Activated CD4-positive, alpha-beta memory T cell treated with anti-CD3 and anti-CD28 coated beads for 36 hours (primary cell): ENCODE data around the gene MFAP1. TPM values are rescaled to one million over a fixed set of nuclear protein-coding genes. Genes with fewer than 3 reads are reported as not detected.
A peak's percentile ranks its signal among the peaks of the same experiment; 100 is the strongest.

Experiments
- CTCF ChIA-PET: fragments of 350-600 bp; sonication (Branson Sonifier 250); formaldehyde crosslinking; loops from one replicate; lab custom pipeline; 2021; ENCODE audit warnings: antibody characterized with exemption, inconsistent platforms; lab: Charles Lee
- POLR2A ChIA-PET: fragments of 350-600 bp; sonication (Branson Sonifier 250); formaldehyde crosslinking; loops from one replicate; lab custom pipeline; 2021; ENCODE audit warnings: antibody characterized with exemption; lab: Charles Lee
- DNase-seq: peaks from one replicate; pipeline ENCODE4 v3.0.0-alpha.2; 2020
- H3K27ac Mint-ChIP-seq: one replicate; pipeline ENCODE4 v1.8.0; 2021; ENCODE audit warnings: mixed read lengths
- H3K27me3 Mint-ChIP-seq: one replicate; pipeline ENCODE4 v1.8.0; 2021; ENCODE audit warnings: mixed read lengths
- H3K36me3 Mint-ChIP-seq: one replicate; pipeline ENCODE4 v1.8.0; 2021; ENCODE audit warnings: mixed read lengths
- H3K4me1 Mint-ChIP-seq: one replicate; pipeline ENCODE4 v1.8.0; 2021; ENCODE audit warnings: low read depth, mixed read lengths
- H3K4me3 Mint-ChIP-seq: one replicate; pipeline ENCODE4 v1.8.0; 2021; ENCODE audit warnings: mild to moderate bottlenecking, mixed read lengths
- H3K9me3 Mint-ChIP-seq: one replicate; pipeline ENCODE4 v1.8.0; 2021; ENCODE audit warnings: mixed read lengths
- intact Hi-C: fragments of 100-400 bp; cut with micrococcal nuclease; formaldehyde crosslinking; loops from one replicate; pipeline ENCODE4 v1.15.1; 2023
- microRNA-seq: library from miRNA; unstranded; fragments of <30 nt; microRNA quantifications from one replicate; pipeline ENCODE4 v1.2.0, GENCODE V29; 2022; ENCODE audit warnings: borderline number of aligned reads, borderline microRNAs expressed, borderline replicate concordance
- total RNA-seq, 2 experiments: library from RNA; stranded (reverse); gene quantifications; one replicate each; pipeline ENCODE4 v1.2.3, GENCODE V29; 2021

Gene MFAP1
- total RNA-seq, 2 experiments from 2014 or later, result 37.2 to 38.0 TPM

DNA sequence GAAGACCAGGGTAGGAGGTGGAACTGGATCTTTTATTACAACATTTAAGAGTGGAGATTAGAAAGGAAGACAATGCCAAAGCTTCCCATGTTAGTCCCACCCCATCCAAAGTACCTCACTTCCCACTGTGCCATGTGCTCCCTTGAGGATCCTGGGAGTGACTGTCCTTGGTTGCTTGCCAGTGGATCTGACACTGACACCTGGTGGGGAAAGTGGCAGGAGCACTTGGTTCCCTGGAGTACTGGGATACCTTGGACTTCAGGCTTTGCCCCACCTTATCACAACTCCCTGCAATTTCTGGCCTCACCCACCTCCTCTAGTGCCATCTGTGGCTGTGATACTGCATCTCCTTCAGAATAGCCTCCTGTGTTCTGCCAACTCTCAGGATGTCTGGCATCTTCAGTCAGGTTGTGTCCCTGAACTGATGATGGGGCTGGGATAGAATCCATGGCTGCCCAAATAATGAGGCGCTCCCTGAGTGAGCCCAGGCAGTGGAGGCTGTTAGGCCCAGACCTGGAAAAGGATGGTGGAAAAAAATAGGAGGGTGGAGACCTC lies 49.0 kb downstream of the MFAP1 start:
- Mint-ChIP-seq H3K4me1 (peaks cover 24% of the 10 kb centered on the region), H3K27me3 (no peaks in the 10 kb centered on the region), H3K4me3 (no peak overlapping the region), H3K27ac (no peak overlapping the region), H3K36me3 (peaks cover 22% of the 10 kb centered on the region), H3K9me3 (no peaks in the 10 kb centered on the region)
- POLR2A ChIA-PET, result interaction anchor here (1.8 to 2.5 kb wide), 3 partner anchors 11 to 52 kb away, joined by 9 to 21 read pairs (median 10); partner anchors contain the start of genes SERF2 and WDR76
- CTCF ChIA-PET, result interaction anchor here (2.1 kb wide), 1 partner anchor 19 kb away, joined by 5 read pairs; no protein-coding TSS in a partner anchor
- DNase-seq, result peak; percentile 13
- intact Hi-C loops, result no loop called here

DNA sequence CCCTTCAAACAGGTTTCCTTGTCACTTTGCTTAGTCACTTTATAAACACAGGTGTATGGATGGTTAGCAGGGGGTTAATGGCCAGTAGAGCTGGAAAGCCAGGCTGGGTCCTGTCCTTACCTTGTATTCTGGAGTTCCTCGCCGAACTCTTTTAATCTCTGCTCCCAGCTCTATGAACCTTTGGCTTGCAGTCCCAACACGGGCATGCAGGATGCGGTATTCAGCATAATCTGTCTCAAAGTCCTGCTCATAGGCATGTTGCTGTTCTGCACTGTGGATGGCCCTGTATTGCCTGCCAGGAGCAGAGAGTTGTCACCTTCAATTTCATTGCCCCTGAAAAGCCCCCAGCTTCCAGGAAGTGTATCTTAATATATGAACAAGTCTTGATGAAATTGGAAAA lies 50.4 kb downstream of the MFAP1 start:
- POLR2A ChIA-PET, result no interaction called here
- intact Hi-C loops, result no loop called here
- Mint-ChIP-seq H3K9me3 (no peaks in the 10 kb centered on the region), H3K36me3 (peaks cover 34% of the 10 kb centered on the region), H3K4me1 (peaks cover 22% of the 10 kb centered on the region), H3K27ac (no peak overlapping the region), H3K4me3 (no peak overlapping the region), H3K27me3 (no peaks in the 10 kb centered on the region)
- CTCF ChIA-PET, result no interaction called here
- DNase-seq, result no peak

DNA sequence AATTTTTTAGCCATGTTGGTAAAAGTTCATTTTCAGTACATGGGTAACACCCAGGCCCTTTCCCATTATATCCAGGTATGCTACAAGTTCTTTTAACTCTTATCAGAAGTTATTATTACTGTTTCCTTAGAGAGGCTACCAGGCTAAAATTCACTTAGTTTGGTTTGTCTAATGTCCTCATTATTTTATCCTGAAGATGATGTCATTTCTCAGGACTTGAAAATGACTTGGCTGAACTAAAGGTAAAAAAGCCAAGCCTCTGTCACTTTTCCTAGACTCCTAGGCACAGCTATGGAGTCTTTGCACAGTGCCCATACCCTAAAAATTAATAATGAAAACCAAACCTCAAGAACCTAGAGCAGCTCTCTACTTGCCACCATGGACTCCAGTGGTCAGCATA lies 51.9 kb downstream of the MFAP1 start:
- no peak for DNase-seq
- peaks cover 14% of the 10 kb centered on the region for H3K4me1 Mint-ChIP-seq
- no peak overlapping the region for H3K4me3 Mint-ChIP-seq
- intact Hi-C loops, result no loop called here
- ChIA-PET POLR2A (interaction anchor here (0.6 kb wide), 1 partner anchor 276 kb away, joined by 4 read pairs; no protein-coding TSS in a partner anchor), CTCF (no interaction called here)
- H3K9me3 Mint-ChIP-seq, result no peaks in the 10 kb centered on the region
- no peaks in the 10 kb centered on the region for H3K27me3 Mint-ChIP-seq
- peaks cover 42% of the 10 kb centered on the region for H3K36me3 Mint-ChIP-seq
- H3K27ac Mint-ChIP-seq, result no peak overlapping the region

DNA sequence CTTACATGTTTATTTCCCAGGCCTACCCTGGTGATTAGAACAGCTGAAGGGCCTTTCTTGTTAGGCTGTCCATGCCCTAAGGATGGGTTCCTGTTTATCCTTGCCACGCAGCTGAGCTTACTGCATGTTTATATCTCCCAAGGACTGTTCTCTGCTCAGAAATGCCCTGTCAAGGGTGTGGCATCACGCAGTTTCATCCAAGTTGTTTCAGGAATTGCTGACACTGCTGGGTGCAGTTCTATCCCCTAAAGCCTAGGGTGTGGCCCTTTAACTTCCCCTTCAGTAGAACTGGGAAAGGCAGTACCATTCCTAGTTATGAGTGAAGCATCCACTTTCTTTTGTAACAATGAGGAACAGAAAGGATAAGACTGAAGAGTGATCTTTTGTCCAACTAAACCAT lies 52.7 kb downstream of the MFAP1 start:
- CTCF ChIA-PET, result interaction anchor here (0.8 to 2.3 kb wide), 2 partner anchors 19 to 256 kb away, joined by 3 to 13 read pairs; no protein-coding TSS in a partner anchor
- H3K27me3 Mint-ChIP-seq, result no peaks in the 10 kb centered on the region
- peaks cover 43% of the 10 kb centered on the region for H3K36me3 Mint-ChIP-seq
- no peak overlapping the region for H3K4me3 Mint-ChIP-seq
- no peak for DNase-seq
- intact Hi-C loops, result no loop called here
- H3K9me3 Mint-ChIP-seq, result no peaks in the 10 kb centered on the region
- peaks cover 8% of the 10 kb centered on the region for H3K4me1 Mint-ChIP-seq
- POLR2A ChIA-PET, result no interaction called here
- no peak overlapping the region for H3K27ac Mint-ChIP-seq

DNA sequence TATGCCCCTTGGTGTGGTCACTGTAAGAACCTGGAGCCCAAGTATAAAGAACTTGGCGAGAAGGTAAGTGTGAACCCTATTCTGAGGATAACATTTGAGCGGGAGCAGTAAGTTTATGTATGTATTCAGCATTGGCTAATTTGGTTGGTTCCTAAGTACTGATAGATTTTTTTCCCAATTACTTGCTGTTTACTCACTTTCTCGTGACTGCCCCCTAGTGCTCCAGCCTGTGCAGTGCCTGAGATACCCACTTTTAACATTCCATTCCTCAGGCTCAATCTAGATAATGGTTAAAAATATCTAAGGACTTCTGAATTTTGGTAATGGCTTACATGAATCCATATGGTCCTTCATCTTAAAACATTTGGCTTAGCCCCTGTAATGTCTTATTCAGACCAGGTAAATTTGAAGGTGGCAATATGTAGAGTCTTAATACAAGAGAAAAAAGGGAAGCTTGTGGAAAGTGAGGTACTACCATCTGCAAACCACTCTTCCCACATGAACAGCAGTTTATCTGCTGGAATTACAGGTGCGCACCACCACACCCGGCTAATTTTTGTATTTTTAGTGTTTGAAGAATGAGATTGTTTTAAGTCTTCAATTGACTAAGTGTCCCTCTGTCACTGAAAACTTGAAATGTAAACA lies 54.8 kb downstream of the MFAP1 start:
- CTCF ChIA-PET, result interaction anchor here (0.7 to 2.3 kb wide), 9 partner anchors 10 to 394 kb away, joined by 3 to 13 read pairs (median 3); no protein-coding TSS in a partner anchor
- intact Hi-C loops, result loop anchor here (2.0 kb wide), 1 partner anchor 17 kb away; no protein-coding TSS in a partner anchor
- Mint-ChIP-seq H3K9me3 (no peaks in the 10 kb centered on the region), H3K4me1 (no peaks in the 10 kb centered on the region), H3K27ac (peak overlapping the region; percentile 33), H3K4me3 (no peak overlapping the region), H3K36me3 (peaks cover 58% of the 10 kb centered on the region), H3K27me3 (no peaks in the 10 kb centered on the region)
- DNase-seq, result peak; percentile 71
- POLR2A ChIA-PET, result no interaction called here

DNA sequence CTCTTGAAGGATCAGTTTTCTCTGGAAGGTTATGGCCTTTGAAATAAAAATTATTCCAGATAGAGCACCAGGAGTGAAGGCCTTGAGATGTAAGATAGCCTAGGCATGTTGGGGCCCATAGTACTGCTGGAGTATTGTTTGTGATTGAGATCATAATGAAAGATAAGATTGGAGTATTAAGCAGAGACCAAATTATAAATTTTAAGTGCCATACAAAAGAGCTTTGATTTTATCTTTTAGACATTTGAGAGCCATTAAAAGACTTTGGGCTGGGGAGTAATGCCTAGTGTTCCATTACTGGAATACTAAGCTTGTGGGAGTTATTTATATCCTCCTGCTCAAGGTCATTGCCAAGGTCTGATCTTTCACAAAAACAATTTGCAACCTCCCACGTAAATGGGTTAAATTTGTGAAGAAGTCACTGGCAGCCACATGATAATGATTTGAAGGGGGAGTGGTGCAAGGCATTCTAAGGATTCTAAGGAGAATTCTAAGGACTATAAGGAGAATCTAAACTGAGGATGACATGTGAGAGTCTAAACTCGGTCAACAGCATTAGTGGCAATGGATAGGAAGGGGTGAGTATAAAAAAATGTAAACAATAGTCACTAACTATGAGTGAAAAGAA lies 60.6 kb downstream of the MFAP1 start:
- DNase-seq, result no peak
- H3K9me3 Mint-ChIP-seq, result no peaks in the 10 kb centered on the region
- ChIA-PET CTCF (no interaction called here), POLR2A (interaction anchor here (2.7 kb wide), 1 partner anchor 12 kb away, joined by 10 read pairs; the partner anchor contains the start of gene ELL3)
- intact Hi-C loops, result no loop called here
- H3K27ac Mint-ChIP-seq, result no peak overlapping the region
- peaks cover 53% of the 10 kb centered on the region for H3K36me3 Mint-ChIP-seq
- no peaks in the 10 kb centered on the region for H3K27me3 Mint-ChIP-seq
- no peaks in the 10 kb centered on the region for H3K4me1 Mint-ChIP-seq
- no peak overlapping the region for H3K4me3 Mint-ChIP-seq

DNA sequence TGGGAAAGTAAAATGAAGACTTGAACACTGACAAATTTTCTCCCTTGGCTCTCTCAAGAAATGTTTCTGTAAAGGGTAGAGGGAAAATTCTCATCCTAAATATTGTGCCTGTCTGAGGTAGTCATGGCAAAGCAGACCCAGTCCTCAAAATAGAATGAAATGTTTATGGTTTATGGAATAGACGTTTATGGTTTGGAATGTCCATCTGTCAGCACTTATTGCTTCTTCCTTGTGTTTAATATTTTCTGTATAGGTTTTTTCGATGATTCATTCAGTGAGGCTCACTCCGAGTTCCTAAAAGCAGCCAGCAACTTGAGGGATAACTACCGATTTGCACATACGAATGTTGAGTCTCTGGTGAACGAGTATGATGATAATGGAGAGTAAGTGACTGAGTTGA lies 61.7 kb downstream of the MFAP1 start:
- peaks cover 48% of the 10 kb centered on the region for H3K36me3 Mint-ChIP-seq
- intact Hi-C loops, result no loop called here
- ChIA-PET CTCF (no interaction called here), POLR2A (interaction anchor here (2.7 kb wide), 1 partner anchor 13 kb away, joined by 10 read pairs; the partner anchor contains the start of gene ELL3)
- no peak overlapping the region for H3K4me3 Mint-ChIP-seq
- no peaks in the 10 kb centered on the region for H3K4me1 Mint-ChIP-seq
- no peaks in the 10 kb centered on the region for H3K9me3 Mint-ChIP-seq
- H3K27me3 Mint-ChIP-seq, result no peaks in the 10 kb centered on the region
- peak overlapping the region; percentile 3 for H3K27ac Mint-ChIP-seq
- no peak for DNase-seq

Small RNA genes within 50 kb of the gene (microRNA-seq; reads per million reads assigned to microRNA genes)
- not detected for gene MIR1282

Other genes starting within 250 kb of the MFAP1 start
- 10 to 100 TPM; 38.6 to 44.2 TPM for gene PPIP5K1, start 234.5 kb downstream of the MFAP1 start, total RNA-seq
- under 1 TPM in 1 of 2 experiments, not detected in 1; 0.36 TPM for gene CKMT1B, start 230.7 kb downstream of the MFAP1 start, total RNA-seq
- under 1 TPM; 0.44 to 0.57 TPM for gene STRC, start 205.9 kb downstream of the MFAP1 start, total RNA-seq
- 1 to 10 TPM; 5.1 to 5.5 TPM for gene CATSPER2, start 175.8 kb downstream of the MFAP1 start, total RNA-seq
- under 1 TPM; 0.33 to 0.41 TPM for gene CKMT1A, start 130.8 kb downstream of the MFAP1 start, total RNA-seq
- 100 to 1,000 TPM; 286 to 291 TPM for gene PDIA3, start 78.3 kb downstream of the MFAP1 start, total RNA-seq
- gene ELL3, start 47.7 kb downstream of the MFAP1 start, total RNA-seq, result 1 to 10 TPM; 2.4 to 2.9 TPM
- 100 to 1,000 TPM; 787 to 817 TPM for gene SERF2, start 32.4 kb downstream of the MFAP1 start, total RNA-seq
- gene SERINC4, start 24.5 kb downstream of the MFAP1 start, total RNA-seq, result under 1 TPM; 0.10 to 0.15 TPM
- 10 to 100 TPM; 16.7 to 19.1 TPM for gene HYPK, start 24.1 kb downstream of the MFAP1 start, total RNA-seq
- 10 to 100 TPM; 89.9 to 93.2 TPM for gene WDR76, start 2.3 kb upstream of the MFAP1 start, total RNA-seq